NB4 (cell line): ENCODE data around the gene SYTL3.

Experiments
- MYC ChIP-seq: IDR thresholded peaks from 2 replicates; pipeline ENCODE4 v1.6.1; 2011; ENCODE audit warnings: low read depth, low read length
- POLR2A ChIP-seq: IDR thresholded peaks from 2 replicates; pipeline ENCODE4 v1.6.1; 2011; ENCODE audit warnings: mild to moderate bottlenecking; ENCODE audit not compliant: insufficient read length; ENCODE audit errors: extremely low read depth
- TF ChIP-seq, protein P1 (sequence below): IDR thresholded peaks from one replicate; pipeline ENCODE4 v1.5.1; 2012; ENCODE audit warnings: low read depth, low read length
- TF ChIP-seq, protein P2 (sequence below): IDR thresholded peaks from 2 replicates; pipeline ENCODE4 v1.6.1; 2011; ENCODE audit warnings: low read depth, low read length

DNA sequence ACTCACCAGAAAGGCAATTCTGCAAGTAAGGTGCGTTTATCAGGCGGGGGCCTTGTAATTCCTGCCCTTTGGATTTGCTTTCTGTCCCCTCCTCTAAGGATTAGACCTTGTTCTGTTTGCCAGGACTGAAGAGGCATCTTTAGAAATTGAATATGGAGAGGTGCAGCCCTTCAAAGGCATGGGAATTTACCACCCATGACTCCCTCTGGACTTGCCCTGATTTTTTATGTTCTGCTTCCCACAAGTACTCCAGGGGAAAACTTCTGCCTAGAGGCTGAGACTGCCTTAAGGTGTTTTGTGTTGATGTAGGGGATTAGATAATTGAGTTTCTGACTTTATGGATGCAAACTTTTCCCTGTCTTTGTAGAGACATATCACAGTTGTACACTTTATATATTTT, 30.2 kb downstream of the SYTL3 start:
- TF ChIP-seq, protein P1, sequence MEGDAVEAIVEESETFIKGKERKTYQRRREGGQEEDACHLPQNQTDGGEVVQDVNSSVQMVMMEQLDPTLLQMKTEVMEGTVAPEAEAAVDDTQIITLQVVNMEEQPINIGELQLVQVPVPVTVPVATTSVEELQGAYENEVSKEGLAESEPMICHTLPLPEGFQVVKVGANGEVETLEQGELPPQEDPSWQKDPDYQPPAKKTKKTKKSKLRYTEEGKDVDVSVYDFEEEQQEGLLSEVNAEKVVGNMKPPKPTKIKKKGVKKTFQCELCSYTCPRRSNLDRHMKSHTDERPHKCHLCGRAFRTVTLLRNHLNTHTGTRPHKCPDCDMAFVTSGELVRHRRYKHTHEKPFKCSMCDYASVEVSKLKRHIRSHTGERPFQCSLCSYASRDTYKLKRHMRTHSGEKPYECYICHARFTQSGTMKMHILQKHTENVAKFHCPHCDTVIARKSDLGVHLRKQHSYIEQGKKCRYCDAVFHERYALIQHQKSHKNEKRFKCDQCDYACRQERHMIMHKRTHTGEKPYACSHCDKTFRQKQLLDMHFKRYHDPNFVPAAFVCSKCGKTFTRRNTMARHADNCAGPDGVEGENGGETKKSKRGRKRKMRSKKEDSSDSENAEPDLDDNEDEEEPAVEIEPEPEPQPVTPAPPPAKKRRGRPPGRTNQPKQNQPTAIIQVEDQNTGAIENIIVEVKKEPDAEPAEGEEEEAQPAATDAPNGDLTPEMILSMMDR: no peak
- TF ChIP-seq, protein P2, sequence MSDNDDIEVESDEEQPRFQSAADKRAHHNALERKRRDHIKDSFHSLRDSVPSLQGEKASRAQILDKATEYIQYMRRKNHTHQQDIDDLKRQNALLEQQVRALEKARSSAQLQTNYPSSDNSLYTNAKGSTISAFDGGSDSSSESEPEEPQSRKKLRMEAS: no peak
- no peak for TF ChIP-seq MYC
- TF ChIP-seq POLR2A: no peak
